ENCODE data around the gene CCDC192. TPM values are rescaled to one million over a fixed set of nuclear protein-coding genes. Genes with fewer than 3 reads are reported as not detected.
A peak's percentile ranks its signal among the peaks of the same experiment; 100 is the strongest.
"Not testable (repeated sequence)": the region's sequence is repeated elsewhere in the genome, so short reads cannot be mapped to it uniquely, and the experiment has no call there.

Gene CCDC192
- total RNA-seq, 1 donor from 2014 or later = not detected

DNA sequence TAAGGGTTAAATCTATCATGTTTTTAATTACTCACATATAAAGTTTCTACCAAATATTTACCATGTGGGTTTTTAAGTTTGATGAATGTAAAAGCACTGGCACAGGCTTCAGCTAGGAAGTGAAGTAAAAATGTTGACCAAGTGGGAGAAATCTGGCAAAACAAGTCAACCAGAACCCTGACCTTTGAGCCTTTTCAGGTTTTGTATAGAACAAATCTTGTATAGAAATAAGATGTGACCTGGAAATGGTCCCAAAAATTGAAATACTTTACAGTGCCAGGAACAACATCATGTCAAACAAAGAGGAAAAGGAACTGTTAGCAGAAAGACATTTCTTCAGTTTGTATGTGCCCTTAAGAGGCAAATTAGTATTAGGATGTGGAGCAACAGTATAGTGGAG is 137.6 kb downstream of the CCDC192 start:
- DNase-seq (ENCODE audit: low read depth) (no peak), FAIRE-seq (no peak)
- Histone ChIP-seq H4K20me1 (ENCODE audit: insufficient read depth, low read length) (no peaks in the 10 kb centered on the region), H3K4me1 (ENCODE audit: insufficient read depth, low read length) (peaks cover 3% of the 10 kb centered on the region), H3K36me3 (ENCODE audit: insufficient read depth, low read length) (no peaks in the 10 kb centered on the region), H3K9ac (ENCODE audit: low read length) (no peak overlapping the region), H3K27me3 (ENCODE audit: insufficient read depth, low read length) (no peaks in the 10 kb centered on the region), H3K4me2 (ENCODE audit: low read length) (no peak overlapping the region), H3K9me3 (ENCODE audit: insufficient read depth, low read depth, low read length) (peaks cover 3% of the 10 kb centered on the region), H2AFZ (ENCODE audit: low read depth, low read length) (no peak overlapping the region), H3K27ac (ENCODE audit: low read depth, low read length) (no peak overlapping the region), H3K79me2 (ENCODE audit: insufficient read depth, low read length) (no peaks in the 10 kb centered on the region), H3K4me3 (ENCODE audit: insufficient read depth, low read depth, low read length) (no peak overlapping the region)
- peaks cover 6% of the 10 kb centered on the region for H3K4me1 Mint-ChIP-seq (ENCODE audit: low read depth, unreplicated experiment)
- H3K9me3 Mint-ChIP-seq (ENCODE audit: unreplicated experiment) = peaks cover 2% of the 10 kb centered on the region
- no peaks in the 10 kb centered on the region for H3K27me3 Mint-ChIP-seq (ENCODE audit: low read depth, unreplicated experiment)
- H3K4me3 Mint-ChIP-seq (ENCODE audit: unreplicated experiment) = no peak overlapping the region
- no peaks in the 10 kb centered on the region for H3K36me3 Mint-ChIP-seq (ENCODE audit: low read depth, unreplicated experiment)
- no peak for TF ChIP-seq EZH2 (IDR thresholded peaks at IDR 0.05; ENCODE audit: insufficient read depth, low read length)
- TF ChIP-seq, protein P1, sequence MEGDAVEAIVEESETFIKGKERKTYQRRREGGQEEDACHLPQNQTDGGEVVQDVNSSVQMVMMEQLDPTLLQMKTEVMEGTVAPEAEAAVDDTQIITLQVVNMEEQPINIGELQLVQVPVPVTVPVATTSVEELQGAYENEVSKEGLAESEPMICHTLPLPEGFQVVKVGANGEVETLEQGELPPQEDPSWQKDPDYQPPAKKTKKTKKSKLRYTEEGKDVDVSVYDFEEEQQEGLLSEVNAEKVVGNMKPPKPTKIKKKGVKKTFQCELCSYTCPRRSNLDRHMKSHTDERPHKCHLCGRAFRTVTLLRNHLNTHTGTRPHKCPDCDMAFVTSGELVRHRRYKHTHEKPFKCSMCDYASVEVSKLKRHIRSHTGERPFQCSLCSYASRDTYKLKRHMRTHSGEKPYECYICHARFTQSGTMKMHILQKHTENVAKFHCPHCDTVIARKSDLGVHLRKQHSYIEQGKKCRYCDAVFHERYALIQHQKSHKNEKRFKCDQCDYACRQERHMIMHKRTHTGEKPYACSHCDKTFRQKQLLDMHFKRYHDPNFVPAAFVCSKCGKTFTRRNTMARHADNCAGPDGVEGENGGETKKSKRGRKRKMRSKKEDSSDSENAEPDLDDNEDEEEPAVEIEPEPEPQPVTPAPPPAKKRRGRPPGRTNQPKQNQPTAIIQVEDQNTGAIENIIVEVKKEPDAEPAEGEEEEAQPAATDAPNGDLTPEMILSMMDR (IDR thresholded peaks at IDR 0.05; ENCODE audit: insufficient read depth, low read depth, low read length) = no peak
- peak overlapping the region; percentile 26 for H3K27ac Mint-ChIP-seq (ENCODE audit: unreplicated experiment)

DNA sequence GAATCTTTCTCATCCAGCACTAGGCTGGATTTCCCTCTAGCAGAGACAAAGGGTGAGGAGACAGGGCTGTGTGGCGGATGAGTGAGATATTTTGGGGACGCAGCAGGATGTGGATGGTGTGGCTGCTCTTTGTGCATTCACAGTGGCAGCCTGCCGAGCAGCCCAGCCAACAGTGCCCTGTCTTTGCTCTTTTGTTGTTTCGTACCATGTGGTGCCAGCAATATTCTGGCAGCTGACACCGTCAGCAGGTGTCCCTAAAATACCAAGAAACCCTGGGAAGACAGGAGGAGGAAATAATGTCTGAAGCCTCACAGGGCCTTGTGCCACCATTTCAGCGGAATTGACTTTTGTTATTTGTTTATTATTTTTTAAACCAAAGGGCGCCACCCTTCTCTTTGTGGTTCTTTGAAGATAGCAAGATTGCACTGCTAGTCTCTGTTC is 141.4 kb downstream of the CCDC192 start:
- no peak overlapping the region for H3K27ac ChIP-seq (ENCODE audit: low read depth, low read length)

DNA sequence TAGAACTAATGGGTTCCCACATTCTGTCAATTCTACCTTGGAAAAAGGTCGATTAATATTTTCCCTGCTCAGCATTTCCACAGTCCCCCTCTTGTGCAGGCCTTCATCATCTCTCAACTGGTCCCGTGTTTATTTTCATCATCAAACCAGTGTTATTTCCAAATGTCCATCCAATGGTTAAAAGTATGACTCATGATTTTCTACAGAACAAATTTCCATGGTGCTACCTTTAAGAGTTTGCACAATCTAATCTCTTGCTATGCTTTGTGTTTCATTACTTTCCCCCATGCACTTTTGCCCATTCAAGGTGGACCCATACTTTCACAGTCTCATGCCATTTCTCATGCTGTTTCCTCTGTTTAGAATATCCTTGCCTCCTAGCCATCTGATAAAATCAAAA is 143.7 kb downstream of the CCDC192 start:
- FAIRE-seq (no peak), DNase-seq (ENCODE audit: low read depth) (no peak)
- Histone ChIP-seq H3K27me3 (ENCODE audit: insufficient read depth, low read length) (no peaks in the 10 kb centered on the region), H3K4me3 (ENCODE audit: insufficient read depth, low read depth, low read length) (no peak overlapping the region), H3K4me2 (ENCODE audit: low read length) (no peak overlapping the region), H3K79me2 (ENCODE audit: insufficient read depth, low read length) (no peaks in the 10 kb centered on the region), H3K4me1 (ENCODE audit: insufficient read depth, low read length) (no peaks in the 10 kb centered on the region), H2AFZ (ENCODE audit: low read depth, low read length) (no peak overlapping the region), H4K20me1 (ENCODE audit: insufficient read depth, low read length) (no peaks in the 10 kb centered on the region), H3K9me3 (ENCODE audit: insufficient read depth, low read depth, low read length) (no peaks in the 10 kb centered on the region), H3K27ac (ENCODE audit: low read depth, low read length) (no peak overlapping the region), H3K36me3 (ENCODE audit: insufficient read depth, low read length) (no peaks in the 10 kb centered on the region), H3K9ac (ENCODE audit: low read length) (no peak overlapping the region)
- no peaks in the 10 kb centered on the region for H3K27me3 Mint-ChIP-seq (ENCODE audit: low read depth, unreplicated experiment)
- H3K4me1 Mint-ChIP-seq (ENCODE audit: low read depth, unreplicated experiment) = no peaks in the 10 kb centered on the region
- no peak overlapping the region for H3K27ac Mint-ChIP-seq (ENCODE audit: unreplicated experiment)
- no peak overlapping the region for H3K4me3 Mint-ChIP-seq (ENCODE audit: unreplicated experiment)
- TF ChIP-seq, protein P1 (IDR thresholded peaks at IDR 0.05; ENCODE audit: insufficient read depth, low read depth, low read length) = no peak
- TF ChIP-seq EZH2 (IDR thresholded peaks at IDR 0.05; ENCODE audit: insufficient read depth, low read length) = no peak
- H3K9me3 Mint-ChIP-seq (ENCODE audit: unreplicated experiment) = peaks cover 2% of the 10 kb centered on the region
- no peaks in the 10 kb centered on the region for H3K36me3 Mint-ChIP-seq (ENCODE audit: low read depth, unreplicated experiment)

More for the DNA sequence above, 141.4 kb downstream of the CCDC192 start:
- TF ChIP-seq, protein P1 (IDR thresholded peaks at IDR 0.05; ENCODE audit: insufficient read depth, low read depth, low read length) = no peak
- TF ChIP-seq EZH2 (IDR thresholded peaks at IDR 0.05; ENCODE audit: insufficient read depth, low read length) = no peak
- Histone ChIP-seq H3K27me3 (ENCODE audit: insufficient read depth, low read length) (no peaks in the 10 kb centered on the region), H3K9ac (ENCODE audit: low read length) (no peak overlapping the region), H3K4me2 (ENCODE audit: low read length) (no peak overlapping the region), H3K79me2 (ENCODE audit: insufficient read depth, low read length) (no peaks in the 10 kb centered on the region), H2AFZ (ENCODE audit: low read depth, low read length) (peak overlapping the region; percentile 33), H3K4me3 (ENCODE audit: insufficient read depth, low read depth, low read length) (no peak overlapping the region), H3K4me1 (ENCODE audit: insufficient read depth, low read length) (no peaks in the 10 kb centered on the region), H3K36me3 (ENCODE audit: insufficient read depth, low read length) (no peaks in the 10 kb centered on the region), H4K20me1 (ENCODE audit: insufficient read depth, low read length) (no peaks in the 10 kb centered on the region), H3K9me3 (ENCODE audit: insufficient read depth, low read depth, low read length) (no peaks in the 10 kb centered on the region)
- no peak overlapping the region for H3K27ac Mint-ChIP-seq (ENCODE audit: unreplicated experiment)
- H3K4me3 Mint-ChIP-seq (ENCODE audit: unreplicated experiment) = no peak overlapping the region
- H3K9me3 Mint-ChIP-seq (ENCODE audit: unreplicated experiment) = peaks cover 2% of the 10 kb centered on the region
- H3K4me1 Mint-ChIP-seq (ENCODE audit: low read depth, unreplicated experiment) = no peaks in the 10 kb centered on the region
- H3K27me3 Mint-ChIP-seq (ENCODE audit: low read depth, unreplicated experiment) = no peaks in the 10 kb centered on the region
- no peaks in the 10 kb centered on the region for H3K36me3 Mint-ChIP-seq (ENCODE audit: low read depth, unreplicated experiment)
- DNase-seq (ENCODE audit: low read depth) (no peak), FAIRE-seq (no peak)

DNA sequence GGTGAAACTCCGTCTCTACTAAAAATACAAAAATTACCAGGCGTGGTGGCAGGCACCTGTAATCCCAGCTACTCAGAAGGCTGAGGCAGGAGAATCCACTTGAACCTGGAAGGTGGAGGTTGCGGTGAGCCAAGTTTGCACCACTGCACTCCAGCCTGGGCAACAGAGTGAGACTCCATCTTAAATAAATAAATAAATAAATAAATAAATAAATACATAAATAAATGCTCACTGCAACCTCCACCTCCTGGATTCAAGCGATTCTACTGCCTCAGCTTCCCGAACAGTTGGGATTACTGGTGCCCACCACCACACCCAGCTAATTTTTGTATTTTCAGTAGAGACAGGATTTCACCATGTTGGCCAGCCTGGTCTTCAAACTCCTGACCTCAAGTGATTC is 144.4 kb downstream of the CCDC192 start:
- H3K4me3 ChIP-seq (ENCODE audit: insufficient read depth, low read depth, low read length); H2AFZ ChIP-seq (ENCODE audit: low read depth, low read length); DNase-seq (ENCODE audit: low read depth); H3K27me3 Mint-ChIP-seq (ENCODE audit: low read depth, unreplicated experiment); H3K27ac ChIP-seq (ENCODE audit: low read depth, low read length); H3K9ac ChIP-seq (ENCODE audit: low read length); H3K36me3 Mint-ChIP-seq (ENCODE audit: low read depth, unreplicated experiment); H3K9me3 Mint-ChIP-seq (ENCODE audit: unreplicated experiment); H3K27ac Mint-ChIP-seq (ENCODE audit: unreplicated experiment); H3K4me2 ChIP-seq (ENCODE audit: low read length); H3K27me3 ChIP-seq (ENCODE audit: insufficient read depth, low read length); H3K4me3 Mint-ChIP-seq (ENCODE audit: unreplicated experiment); H3K79me2 ChIP-seq (ENCODE audit: insufficient read depth, low read length); H3K9me3 ChIP-seq (ENCODE audit: insufficient read depth, low read depth, low read length); H3K4me1 Mint-ChIP-seq (ENCODE audit: low read depth, unreplicated experiment); FAIRE-seq; H3K4me1 ChIP-seq (ENCODE audit: insufficient read depth, low read length); H3K36me3 ChIP-seq (ENCODE audit: insufficient read depth, low read length); H4K20me1 ChIP-seq (ENCODE audit: insufficient read depth, low read length): not testable (repeated sequence)

Measured in astrocyte (in vitro differentiated cells and primary cell).